ENCODE results near the gene G3BP2.

DNA sequence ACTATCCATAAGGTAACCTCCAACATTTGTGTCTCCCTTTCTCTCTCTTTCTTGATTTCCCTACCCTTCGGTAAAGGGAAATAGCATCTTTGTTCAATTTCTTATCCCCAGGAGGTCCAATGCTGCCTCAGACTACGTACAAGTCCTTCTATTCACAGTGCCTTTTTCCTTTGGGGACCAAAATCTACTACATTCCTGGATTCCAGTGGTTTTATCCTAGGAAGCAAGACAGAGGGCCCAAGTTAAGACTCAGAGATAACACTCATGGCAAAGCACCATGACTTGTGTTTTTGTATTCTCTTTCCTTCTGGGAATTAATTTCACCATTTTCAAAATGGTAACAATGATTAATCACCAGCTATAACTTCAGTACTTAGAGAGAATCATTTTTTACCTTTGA, 10.6 kb downstream of the G3BP2 start:
- TF ChIP-seq, protein P1, sequence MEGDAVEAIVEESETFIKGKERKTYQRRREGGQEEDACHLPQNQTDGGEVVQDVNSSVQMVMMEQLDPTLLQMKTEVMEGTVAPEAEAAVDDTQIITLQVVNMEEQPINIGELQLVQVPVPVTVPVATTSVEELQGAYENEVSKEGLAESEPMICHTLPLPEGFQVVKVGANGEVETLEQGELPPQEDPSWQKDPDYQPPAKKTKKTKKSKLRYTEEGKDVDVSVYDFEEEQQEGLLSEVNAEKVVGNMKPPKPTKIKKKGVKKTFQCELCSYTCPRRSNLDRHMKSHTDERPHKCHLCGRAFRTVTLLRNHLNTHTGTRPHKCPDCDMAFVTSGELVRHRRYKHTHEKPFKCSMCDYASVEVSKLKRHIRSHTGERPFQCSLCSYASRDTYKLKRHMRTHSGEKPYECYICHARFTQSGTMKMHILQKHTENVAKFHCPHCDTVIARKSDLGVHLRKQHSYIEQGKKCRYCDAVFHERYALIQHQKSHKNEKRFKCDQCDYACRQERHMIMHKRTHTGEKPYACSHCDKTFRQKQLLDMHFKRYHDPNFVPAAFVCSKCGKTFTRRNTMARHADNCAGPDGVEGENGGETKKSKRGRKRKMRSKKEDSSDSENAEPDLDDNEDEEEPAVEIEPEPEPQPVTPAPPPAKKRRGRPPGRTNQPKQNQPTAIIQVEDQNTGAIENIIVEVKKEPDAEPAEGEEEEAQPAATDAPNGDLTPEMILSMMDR (conservative IDR thresholded peaks at IDR 0.05 in 1 of 2, IDR thresholded peaks at IDR 0.05 in 1 of 2; ENCODE audit: extremely low read depth in 1 of 2, insufficient read depth in 1 of 2, low read depth in 1 of 2, low read length in 2 of 2) = no peak
- TF ChIP-seq EZH2 (IDR thresholded peaks at IDR 0.05; ENCODE audit: borderline replicate concordance, low read length) = no peak

Measured in mammary epithelial cell (primary cell).